ENCODE measurements around the gene TMEM163. TPM values are rescaled to one million over a fixed set of nuclear protein-coding genes. Genes with fewer than 3 reads are reported as not detected.
A peak's percentile ranks its signal among the peaks of the same experiment; 100 is the strongest.
"Not testable (repeated sequence)": the region's sequence is repeated elsewhere in the genome, so short reads cannot be mapped to it uniquely, and the experiment has no call there.

TMEM163 gene
- total RNA-seq, 1 experiment from 2014 or later = 0.06 TPM

- DNase-seq (ENCODE audit: low read depth) = not testable (repeated sequence)
These were observed 4.9 kb upstream of the TMEM163 start for GRCh38 chr2:134723742-134724141.

- DNase-seq (ENCODE audit: low read depth) = no peak
These were observed 3.9 kb upstream of the TMEM163 start for GRCh38 chr2:134722728-134723127.

GRCh38 chr2:134721596-134721995, 2.8 kb upstream of the TMEM163 start:
- DNase-seq (ENCODE audit: low read depth) = no peak

GRCh38 chr2:134718023-134718816, 580 bp downstream of the TMEM163 start:
- DNase-seq (ENCODE audit: low read depth) = no peak

GRCh38 chr2:134717286-134718022, 1.3 kb downstream of the TMEM163 start:
- no peak for DNase-seq (ENCODE audit: low read depth)

- DNase-seq (ENCODE audit: low read depth) = no peak
These were observed 2.0 kb downstream of the TMEM163 start for GRCh38 chr2:134716721-134717243.

GRCh38 chr2:134715932-134716643, 2.7 kb downstream of the TMEM163 start:
- no peak for DNase-seq (ENCODE audit: low read depth)

GRCh38 chr2:134714228-134714627, 4.6 kb downstream of the TMEM163 start:
- DNase-seq (ENCODE audit: low read depth) = no peak

GRCh38 chr2:134713606-134714005, 5.2 kb downstream of the TMEM163 start:
- DNase-seq (ENCODE audit: low read depth) = no peak

GRCh38 chr2:134713176-134713575, 5.6 kb downstream of the TMEM163 start:
- DNase-seq (ENCODE audit: low read depth) = no peak

- DNase-seq (ENCODE audit: low read depth) = no peak
These were observed 6.1 kb downstream of the TMEM163 start for GRCh38 chr2:134712736-134713135.

GRCh38 chr2:134712299-134712698, 6.5 kb downstream of the TMEM163 start:
- DNase-seq (ENCODE audit: low read depth) = no peak

GRCh38 chr2:134711692-134712091, 7.1 kb downstream of the TMEM163 start:
- DNase-seq (ENCODE audit: low read depth) = no peak

GRCh38 chr2:134707330-134707676, 11.5 kb downstream of the TMEM163 start:
- DNase-seq (ENCODE audit: low read depth) = no peak

GRCh38 chr2:134706587-134707329, 12.0 kb downstream of the TMEM163 start:
- DNase-seq (ENCODE audit: low read depth) = peak; percentile 32

- no peak for DNase-seq (ENCODE audit: low read depth)
These were observed 12.8 kb downstream of the TMEM163 start for GRCh38 chr2:134705861-134706586.

GRCh38 chr2:134704173-134704572, 14.6 kb downstream of the TMEM163 start:
- DNase-seq (ENCODE audit: low read depth) = no peak

- no peak for DNase-seq (ENCODE audit: low read depth)
These were observed 15.4 kb downstream of the TMEM163 start for GRCh38 chr2:134703426-134703825.

GRCh38 chr2:134700730-134701129, 18.1 kb downstream of the TMEM163 start:
- no peak for DNase-seq (ENCODE audit: low read depth)

GRCh38 chr2:134694411-134694810, 24.4 kb downstream of the TMEM163 start:
- no peak for DNase-seq (ENCODE audit: low read depth)

All from LHCN-M2 (cell line).